Measurements from ENCODE around the gene EPHB2.

DNA sequence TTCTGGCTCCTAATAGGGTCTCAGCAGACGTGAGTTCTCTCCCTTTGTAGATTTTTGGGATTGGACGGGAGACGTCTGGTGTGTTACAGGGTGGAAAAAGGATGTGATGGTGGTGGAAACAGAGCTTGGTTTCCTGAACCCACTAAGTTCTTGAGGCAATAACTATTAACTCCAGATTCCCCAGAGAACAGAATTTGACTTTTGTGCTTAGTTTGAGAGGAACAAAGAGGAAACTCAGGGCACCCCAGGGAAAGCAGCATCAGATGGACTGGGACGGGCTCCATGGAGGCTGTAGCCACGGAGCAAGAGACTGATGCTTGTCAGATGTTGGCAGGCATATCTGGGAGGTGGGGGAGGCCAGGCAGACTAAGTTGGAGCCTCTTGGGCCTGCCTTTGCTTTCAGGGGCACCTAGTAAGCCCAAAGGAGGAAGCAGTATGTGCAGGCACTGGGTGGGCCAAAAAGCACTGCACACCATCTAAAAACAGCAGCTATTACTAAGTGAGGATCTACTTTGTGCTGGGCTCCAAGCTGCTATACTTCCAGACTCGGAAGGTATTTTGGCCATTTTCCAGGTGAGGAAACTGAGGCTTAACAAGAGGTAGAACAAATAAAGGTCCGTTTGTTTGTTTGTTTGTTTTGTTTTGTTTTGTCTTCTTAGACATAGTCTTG lies 66.9 kb downstream of the EPHB2 start:
- TF ChIP-seq, protein P1, sequence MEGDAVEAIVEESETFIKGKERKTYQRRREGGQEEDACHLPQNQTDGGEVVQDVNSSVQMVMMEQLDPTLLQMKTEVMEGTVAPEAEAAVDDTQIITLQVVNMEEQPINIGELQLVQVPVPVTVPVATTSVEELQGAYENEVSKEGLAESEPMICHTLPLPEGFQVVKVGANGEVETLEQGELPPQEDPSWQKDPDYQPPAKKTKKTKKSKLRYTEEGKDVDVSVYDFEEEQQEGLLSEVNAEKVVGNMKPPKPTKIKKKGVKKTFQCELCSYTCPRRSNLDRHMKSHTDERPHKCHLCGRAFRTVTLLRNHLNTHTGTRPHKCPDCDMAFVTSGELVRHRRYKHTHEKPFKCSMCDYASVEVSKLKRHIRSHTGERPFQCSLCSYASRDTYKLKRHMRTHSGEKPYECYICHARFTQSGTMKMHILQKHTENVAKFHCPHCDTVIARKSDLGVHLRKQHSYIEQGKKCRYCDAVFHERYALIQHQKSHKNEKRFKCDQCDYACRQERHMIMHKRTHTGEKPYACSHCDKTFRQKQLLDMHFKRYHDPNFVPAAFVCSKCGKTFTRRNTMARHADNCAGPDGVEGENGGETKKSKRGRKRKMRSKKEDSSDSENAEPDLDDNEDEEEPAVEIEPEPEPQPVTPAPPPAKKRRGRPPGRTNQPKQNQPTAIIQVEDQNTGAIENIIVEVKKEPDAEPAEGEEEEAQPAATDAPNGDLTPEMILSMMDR (IDR thresholded peaks at IDR 0.05): no peak
- TF ChIP-seq POLR2A (IDR thresholded peaks at IDR 0.05): no peak
